Activated CD8-positive, alpha-beta memory T cell treated with anti-CD3 and anti-CD28 coated beads, Interleukin-2, amount 50 U/mL, for 4 hours (primary cell): Measurements from ENCODE around the gene GIPC2.
"Not testable (repeated sequence)": the region's sequence is repeated elsewhere in the genome, so short reads cannot be mapped to it uniquely, and the experiment has no call there.

Experiments used
- DNase-seq: peaks from one replicate; pipeline ENCODE4 v3.0.0-alpha.2; 2020

GIPC2 gene

DNA sequence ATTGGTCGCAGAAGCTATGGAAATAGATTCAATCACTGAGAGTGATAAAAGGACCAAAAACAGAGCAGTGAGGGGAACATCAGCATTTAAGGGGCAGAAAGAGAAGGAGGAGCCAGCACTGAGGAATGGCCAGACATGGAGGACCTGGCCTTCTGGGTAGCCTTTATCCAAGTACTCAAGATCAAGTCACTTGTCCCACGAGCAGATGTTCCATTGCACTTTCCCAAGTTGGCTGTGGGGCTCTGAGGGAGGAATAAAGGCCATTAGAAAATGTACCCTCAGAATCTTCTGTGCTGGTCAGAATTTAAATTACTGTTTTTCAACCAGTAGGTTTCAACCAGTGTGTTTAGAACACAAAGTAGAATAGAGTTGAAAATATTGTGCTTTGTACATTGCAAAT, 55.3 kb downstream of the GIPC2 start:
- DNase-seq, result no peak

DNA sequence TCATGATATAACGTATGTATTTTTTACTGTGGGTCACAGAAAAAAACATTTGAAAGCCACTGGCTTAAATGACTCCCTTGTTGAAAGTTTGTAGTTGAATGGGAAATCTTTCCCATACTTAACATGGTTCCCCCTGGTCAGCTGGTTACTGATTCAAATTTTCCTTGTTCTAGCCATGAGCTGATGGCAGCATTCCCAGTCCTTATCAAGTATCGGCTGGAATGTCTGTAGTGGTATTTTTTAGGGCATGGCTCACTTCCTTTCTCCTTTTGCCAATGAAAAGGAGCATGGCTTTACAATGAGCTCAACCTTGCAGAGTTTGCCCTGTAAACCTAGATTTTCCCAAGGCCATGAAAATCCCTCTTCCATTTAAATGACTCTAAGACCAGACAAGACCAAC, 55.7 kb downstream of the GIPC2 start:
- no peak for DNase-seq

DNA sequence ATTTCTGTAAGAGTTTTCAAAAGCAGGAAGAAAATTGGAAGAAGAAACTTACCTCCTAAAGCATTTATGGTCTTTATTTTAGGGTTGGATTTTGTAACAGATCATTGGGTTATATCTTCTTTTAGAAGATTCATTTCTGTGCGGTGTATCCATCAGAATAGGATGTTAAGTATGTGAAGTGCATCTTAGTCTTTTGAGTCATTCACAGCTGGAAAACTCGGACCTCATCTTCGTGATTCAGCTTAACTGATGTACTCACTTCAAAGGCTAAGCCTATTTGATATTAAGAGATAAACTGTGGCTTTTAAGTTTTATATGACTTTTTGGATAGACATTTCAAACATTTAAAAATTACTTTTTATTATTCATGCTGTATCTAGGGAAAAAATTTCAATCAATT, 56.3 kb downstream of the GIPC2 start:
- no peak for DNase-seq

DNA sequence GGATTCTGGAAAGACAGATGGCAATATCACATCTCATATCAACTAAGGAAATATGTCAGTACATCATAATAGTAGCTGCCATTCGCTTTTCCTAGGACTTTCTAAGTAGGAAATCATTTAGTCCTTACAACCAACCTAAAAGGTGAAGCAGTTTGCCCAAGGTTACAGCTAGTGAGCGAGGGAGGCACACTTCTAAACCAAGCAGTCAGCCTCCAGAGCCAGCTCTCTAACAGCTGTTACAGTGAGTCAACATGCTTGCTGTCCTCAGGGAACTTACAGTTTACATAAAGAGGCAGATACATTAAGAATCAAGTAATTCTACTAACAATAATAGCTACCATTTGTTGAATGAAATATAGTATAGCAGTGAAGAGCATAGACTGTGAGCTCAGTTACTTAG, 57.1 kb downstream of the GIPC2 start:
- no peak for DNase-seq

DNA sequence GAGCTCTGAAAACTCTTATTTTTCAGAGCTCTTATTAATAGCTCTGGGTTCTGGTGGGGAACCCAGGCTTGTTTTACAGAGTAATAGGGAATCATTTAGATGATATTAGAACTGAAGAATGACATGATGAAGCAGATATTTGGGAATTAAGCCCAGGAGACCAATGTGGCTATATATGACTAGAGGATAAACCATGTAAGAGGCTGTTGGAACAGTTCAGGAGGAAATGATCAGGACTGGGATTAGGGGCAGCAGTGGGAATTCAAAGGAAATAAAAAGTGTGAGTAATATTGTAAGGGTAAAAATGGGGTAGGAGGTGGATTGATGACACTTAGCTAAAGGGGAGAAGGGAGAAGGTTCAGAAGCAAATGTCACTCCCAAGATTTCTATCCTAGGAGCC, 58.6 kb downstream of the GIPC2 start:
- no peak for DNase-seq

DNA sequence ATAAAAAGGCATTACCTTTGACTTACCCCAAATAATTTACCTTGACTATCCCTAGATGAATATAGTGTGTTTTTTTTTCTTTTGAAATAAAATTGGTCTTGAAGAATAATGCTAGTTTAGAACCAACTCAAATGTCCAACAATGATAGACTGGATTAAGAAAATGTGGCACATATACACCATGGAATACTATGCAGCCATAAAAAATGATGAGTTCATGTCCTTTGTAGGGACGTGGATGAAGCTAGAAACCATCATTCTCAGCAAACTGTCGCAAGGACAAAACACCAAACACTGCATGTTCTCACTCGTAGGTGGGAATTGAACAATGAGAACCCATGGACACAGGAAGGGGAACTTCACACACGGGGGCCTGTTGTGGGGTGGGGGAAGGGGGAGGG, 63.9 kb downstream of the GIPC2 start:
- not testable (repeated sequence) for DNase-seq

DNA sequence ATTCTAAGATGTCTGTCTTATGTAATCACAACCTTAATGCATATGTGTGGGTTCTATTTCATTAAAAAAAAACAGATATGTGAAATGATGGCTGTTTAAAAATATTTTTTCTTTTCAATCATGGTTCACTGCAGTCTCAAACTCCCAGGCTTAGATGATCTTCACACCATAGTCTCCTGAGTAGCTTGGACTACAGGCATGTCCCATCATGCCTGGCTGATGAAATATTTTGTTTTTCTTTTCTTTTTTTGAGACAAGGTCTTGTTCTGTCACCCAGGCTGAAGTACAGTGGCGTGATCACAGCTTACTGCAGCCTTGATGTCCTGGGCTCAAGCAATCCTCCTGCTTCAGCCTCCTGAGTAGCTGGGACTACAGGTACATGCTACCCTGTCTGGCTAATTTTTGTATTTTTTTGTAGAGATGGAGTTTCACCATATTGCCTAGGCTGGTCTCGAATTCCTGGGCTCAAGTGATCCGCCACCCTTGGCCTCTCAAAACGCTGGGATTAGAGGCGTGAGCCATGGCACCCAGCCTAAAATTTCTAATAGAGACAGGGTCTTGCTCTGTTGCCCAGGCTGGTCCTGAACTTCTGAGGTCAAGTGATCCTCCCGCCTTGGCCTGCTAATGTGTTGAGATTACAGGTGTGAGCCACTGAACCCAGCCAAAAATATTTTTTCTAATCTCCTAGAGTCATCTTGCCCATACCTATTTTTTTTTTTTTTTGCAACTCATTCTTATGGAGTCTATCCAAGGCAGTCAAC, 67.6 kb downstream of the GIPC2 start:
- DNase-seq, result no peak

DNA sequence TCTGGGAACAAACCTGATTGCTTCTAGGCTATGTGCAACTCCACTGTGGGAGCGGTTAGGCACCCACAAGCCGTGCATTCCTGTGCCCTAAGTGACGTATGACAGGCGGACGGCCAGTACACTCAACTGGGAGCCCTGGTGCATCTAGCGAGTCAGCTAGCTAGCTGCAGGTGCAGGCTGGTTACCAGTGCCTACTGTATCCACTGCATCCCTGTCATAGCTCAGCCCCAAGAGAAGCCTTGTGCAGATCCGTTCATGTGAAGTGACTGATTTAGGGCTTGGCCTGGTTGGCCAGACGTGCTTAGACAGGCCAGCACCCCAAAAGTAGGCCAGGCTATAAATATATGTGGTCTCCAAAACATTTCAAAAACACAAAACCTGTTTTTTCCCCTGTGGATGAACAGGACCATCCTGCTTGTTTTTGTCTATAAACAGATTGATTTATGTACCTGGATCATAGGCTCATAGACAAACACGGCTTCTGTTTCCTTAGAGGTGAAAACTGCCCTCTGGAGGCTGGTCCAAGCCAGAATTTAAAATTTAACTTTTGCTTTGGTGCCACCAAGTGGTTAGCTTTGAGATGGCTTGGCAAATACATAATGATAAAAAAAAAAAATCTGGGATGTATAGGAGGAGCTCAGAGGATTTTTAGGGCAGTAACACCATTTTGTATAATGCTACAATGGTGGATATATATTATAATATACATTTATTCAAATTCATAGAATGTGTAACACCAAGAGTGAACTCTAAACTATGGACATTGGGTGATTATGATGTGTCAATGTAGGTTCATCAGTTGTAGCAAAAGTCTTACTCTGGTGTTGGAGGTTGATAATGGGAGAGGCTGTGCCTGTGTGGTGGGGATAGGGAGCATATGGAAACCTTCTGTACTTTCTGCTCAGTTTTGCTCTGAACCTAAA, 68.5 kb downstream of the GIPC2 start:
- peak; percentile 51 for DNase-seq

DNA sequence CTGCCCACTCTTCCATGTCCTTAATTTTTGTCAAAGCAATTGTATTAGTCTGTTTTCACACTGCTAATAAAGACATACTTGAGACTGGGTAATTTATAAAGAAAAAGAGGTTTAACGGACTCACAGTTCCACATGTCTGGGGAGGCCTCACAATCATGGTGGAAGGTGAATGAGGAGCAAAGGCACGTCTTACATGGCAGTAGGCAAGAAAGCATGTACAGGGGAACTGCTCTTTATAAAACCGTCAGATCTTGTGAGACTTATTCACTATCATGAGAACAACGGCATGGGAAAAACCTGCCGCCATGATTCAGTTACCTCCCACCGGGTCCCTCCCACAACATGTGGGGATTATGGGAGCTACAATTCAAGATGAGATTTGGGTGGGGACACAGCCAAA, 74.7 kb downstream of the GIPC2 start:
- DNase-seq, result not testable (repeated sequence)

DNA sequence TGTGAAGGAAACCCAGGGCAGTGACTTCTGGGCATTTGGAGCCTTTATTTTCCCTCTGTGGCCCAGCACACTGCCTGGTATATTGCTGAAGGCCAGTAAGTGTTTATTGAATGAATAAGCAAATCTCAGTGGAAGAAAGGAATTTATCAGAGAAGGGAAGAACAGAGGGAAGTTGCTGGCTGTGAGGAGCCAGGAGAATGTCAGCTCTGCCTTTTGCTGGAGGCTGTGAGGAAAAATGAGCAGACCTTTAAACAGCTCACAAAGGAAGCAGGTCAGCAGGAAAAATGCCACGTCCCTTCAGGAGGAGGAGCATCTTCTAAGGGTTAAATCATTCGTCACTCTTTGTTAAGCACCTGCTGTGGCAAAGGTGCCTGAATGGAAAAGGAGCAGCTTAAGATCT, 75.9 kb downstream of the GIPC2 start:
- no peak for DNase-seq

DNA sequence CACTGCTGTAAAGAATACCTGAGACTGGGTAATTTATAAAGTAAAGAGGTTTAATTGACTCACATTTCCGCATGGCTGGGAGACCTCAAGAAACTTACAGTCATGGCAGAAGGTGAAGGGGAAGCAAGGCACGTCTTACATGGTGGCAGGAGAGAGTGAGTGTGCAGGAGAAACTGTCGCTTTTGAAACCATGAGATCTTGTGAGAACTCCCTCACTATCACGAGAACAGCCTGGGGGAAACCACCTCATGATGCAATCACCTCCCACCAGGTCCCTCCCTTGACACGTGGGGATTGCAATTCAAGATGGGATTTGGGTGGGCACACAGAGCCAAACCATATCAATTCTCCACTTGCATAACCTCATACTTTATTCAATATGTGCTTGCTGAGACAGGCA, 76.6 kb downstream of the GIPC2 start:
- DNase-seq, result no peak

DNA sequence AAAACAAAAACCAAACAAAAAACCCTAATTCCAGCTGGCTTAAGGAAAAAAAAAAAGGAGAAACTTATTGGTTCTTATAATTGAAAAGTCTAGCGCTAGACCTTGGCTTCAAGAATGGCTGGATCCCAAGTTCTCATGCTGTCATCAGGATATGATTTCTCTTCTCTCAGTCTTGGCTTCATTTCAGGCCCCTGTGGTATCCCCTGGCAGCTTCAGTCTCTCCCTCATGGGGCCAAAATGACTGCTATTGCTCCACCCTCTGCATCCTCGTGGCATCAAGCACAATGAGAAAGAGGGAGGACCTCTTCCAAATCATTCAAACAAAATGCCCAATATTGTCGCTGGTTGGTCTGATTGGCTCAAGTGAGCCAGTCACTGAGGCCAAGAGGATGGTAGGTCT, 80.7 kb downstream of the GIPC2 start:
- no peak for DNase-seq

DNA sequence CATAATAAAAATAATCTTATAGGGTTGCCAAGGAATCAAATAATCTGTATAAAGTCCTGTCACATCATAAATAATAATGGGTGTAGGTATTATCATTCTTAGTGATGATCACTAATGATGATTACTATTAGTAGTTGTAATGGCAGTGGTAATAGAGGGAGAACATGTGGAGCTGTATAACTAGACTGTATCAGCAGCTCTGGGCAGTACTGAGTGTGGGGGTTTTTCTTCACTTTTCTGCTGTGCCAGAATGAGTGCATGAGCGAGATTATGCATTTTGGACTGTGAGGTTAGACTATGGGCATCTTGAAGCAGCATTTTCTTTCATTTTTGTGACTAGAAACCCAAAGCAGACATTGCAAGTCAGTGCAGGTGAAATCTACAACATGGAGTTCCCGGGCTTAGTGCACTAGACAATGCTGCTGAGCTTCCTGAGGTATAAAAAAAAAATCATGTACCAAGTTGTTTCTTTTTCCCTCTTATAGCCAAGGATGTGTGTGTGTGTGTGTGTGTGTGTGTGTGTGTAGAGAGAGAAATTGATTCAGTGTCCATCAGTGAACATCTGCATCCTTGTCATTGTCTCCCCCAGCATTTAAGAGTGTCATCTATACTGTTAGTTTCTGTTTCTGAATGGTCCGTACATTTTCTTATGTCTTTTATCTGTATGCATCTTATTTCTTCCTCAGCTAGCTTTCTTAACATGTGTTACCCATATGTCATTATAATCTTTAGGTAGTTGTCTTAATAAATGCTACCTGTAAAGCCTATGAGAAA, 86.6 kb downstream of the GIPC2 start:
- DNase-seq, result no peak

DNA sequence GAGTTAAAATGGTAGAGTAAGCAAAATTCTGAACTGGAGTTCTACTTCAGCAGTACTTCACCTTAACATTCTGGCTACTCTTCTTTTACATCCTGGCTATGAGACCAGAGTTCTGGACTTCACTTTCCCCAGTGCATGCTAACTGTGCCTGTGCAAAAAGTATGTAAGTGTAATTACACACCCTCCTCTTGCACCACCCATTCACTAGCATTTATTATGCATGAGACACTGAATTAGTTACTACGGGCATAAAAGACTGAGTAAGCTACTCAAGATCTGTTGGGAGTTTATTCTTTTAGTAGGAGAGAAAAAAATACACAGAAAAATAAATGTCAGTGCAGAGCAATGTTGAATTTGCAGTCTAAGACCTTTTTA, 87.2 kb downstream of the GIPC2 start:
- no peak for DNase-seq

DNA sequence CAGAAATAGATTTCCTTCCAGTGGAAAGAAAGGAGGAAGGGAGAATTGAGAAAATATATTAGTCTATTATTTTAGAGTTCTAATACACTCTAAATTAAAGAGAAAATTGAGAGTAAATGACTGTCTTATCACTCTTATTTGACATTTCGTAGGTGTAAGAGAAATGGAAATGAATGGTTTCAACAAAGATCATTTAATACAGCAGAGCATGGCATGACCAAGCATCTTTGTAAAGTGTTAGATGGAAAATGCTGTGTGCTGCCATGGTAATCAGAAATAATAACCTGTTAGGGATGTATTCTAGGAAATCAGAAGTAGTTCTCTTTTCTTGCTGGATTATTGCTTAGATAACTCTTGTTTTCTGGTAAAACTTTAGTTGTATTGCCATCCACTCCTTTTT, 90.9 kb downstream of the GIPC2 start:
- no peak for DNase-seq

DNA sequence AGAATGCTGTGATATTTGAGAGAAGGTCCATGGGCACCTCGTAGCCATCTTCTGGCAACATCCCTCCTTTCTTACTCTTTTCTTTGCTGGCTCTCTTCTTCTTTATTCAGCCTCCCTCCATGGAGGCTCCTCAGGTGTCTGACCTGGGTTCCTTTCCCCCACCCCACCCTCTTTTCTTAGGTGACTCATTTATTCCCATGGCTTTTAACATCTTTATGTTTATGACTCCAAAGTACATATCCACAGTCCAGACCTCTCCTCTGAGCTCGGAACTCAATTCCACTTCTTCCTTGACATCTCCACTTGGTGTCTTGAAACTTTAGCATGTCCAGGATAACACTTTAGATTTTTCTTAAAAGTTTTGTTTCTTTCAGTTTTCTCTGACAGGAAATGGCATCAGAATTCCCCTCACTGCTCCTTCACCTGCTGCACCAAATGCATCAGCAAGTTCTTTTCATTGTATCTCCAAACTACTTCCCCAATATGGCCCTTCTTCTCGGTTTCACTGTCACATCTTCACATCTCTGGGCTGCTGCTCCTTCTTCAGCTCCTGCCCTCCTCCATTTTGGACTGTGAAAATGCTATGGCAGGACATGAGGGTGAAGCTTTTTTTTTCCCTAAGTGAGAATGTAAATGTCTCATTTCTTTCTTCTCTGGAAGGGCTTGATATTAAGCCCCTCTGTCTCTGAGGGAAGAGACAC, 95.9 kb downstream of the GIPC2 start:
- no peak for DNase-seq

DNA sequence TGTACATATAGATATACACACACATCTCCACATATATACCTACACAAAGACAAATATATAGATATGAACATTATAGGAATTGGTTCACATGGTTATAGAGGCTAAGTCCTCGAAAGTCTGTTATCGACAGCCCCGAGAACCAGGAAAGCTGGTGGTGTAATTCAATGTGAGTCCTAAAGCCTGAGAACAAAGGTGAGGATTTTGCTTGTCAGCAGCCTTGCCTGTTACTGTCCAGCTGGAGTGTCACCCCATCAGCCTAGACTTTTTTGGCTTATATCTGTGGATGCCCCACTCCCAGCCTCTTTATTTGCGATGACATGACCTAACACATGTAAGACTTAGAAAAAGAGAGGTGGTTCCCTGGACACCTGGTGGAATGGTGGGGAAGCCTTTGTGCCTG, 97.0 kb downstream of the GIPC2 start:
- DNase-seq, result no peak

DNA sequence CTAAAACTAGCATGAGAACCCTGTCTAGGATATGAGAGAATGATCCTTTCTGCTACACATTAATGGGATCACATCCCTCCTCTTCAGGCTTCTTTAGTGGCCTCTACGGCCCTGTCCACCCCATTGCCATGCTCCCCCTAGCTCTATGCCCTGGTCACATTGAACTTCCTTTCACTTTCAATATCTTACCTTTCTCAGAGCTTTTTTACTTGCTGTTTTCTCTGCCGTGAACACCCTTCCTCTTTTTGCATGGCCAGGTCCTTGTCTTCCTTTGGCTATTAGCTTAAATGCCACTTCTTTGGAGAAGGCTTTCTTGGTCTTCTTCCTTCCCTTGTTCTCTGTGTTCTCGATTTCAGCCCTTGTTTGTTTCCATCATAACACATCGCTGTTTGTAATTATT, 97.4 kb downstream of the GIPC2 start:
- no peak for DNase-seq

DNA sequence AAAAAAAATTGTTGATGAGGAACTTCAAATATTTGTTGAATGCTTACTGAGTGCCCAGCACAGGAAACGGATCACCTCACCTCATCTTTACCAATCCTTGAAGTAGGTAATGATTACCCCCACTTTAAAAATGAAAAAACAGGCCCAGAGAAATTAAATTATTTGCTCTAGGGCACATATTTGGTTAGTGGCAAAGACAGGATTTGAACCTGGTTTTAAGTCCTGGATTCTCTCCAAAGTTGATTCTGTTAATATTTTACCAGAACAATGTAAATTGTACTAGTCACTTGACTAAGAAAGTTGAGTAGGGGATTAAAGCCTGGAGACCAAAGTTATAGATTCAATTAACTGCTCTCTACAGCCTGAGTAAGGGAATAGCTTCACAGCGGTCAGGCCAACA, 97.9 kb downstream of the GIPC2 start:
- no peak for DNase-seq

DNA sequence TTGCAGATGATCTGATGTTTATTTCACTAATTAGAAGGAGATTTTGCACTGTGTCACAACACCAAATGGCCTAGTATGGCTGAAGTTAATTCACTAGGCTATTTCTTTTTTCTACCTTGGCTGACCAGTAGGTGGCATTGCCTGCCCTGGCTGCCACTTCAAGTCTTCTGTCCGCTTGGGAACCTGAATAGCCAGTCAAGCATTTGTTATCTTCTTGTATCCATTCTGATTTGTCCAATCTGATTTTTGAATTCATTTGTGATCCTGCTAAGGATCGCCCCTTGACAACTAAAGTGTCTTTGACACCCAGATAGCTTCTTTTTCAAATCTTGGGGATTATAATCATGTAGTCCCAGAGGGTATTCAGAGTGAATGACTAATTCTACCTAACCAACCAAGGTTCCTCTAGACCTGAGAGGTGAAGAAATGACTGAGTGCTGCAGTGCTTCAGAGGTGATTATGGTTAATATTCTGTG, 99.4 kb downstream of the GIPC2 start:
- no peak for DNase-seq

DNA sequence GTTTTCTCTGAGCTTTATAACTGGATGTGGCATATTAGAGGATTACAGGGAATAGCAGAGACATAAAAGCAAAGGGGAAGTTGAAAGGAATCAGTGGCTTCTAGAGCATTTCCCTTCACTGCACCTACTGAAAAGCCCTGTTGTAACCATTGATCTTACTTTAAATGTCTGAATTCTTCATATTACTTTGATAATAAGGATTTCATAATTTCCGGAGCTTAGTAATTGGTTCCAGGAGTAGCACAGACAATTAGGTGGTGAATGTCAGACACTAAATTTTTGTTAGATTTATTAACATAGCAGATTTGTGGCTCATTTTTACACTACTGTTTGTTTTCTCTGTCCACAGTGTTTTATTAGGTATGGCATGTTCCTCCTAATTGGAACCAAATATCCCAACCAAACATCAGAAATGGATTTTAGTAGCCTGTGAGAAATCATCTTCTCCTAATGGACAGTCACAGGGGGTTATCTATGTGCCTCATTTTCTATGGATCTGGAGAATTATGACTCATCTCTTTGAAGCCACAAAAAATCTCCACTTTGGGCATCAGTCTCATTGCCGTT, 100.5 kb downstream of the GIPC2 start:
- DNase-seq, result no peak

DNA sequence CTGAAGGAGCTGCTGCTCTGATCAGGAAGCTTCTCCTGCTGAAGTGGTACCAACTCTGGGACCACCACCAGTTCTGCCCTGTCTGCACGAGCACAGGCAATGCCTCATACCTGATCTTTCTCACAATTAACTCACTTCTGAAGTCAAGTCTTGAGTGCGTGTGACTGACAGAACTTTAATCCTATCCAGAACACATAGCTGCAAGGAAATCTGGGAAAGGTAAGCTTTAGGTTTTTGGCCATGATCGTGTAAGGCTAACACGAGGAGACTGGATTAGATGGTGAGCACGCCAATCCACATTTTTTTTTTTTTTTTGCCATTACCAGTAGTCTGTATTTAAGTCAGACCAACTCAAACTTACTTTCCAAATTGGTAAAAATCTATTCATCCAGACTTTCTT, 101.3 kb downstream of the GIPC2 start:
- DNase-seq, result no peak
